Uterus (tissue), 4 donors: ENCODE results near the gene MDC1. TPM values are rescaled to one million over a fixed set of nuclear protein-coding genes. Genes with fewer than 3 reads are reported as not detected.
"Not testable (repeated sequence)": the region's sequence is repeated elsewhere in the genome, so short reads cannot be mapped to it uniquely, and the experiment has no call there.

Experiments
- DNase-seq, 2 donors: peaks; one replicate each; pipeline ENCODE4 v3.0.0-alpha.2; 2019 to 2020
- H3K27ac ChIP-seq, 2 donors: fragments of 200-600 bp; sonication (generic); 1 replicate in 1 of 2; 2 replicates in 1 of 2; pipeline ENCODE4 v1.5.1; 2016 to 2018
- H3K27me3 ChIP-seq, 2 donors: fragments of 200-600 bp; sonication (generic); one replicate each; pipeline ENCODE4 v1.5.1; 2018 to 2019; ENCODE audit warnings: control low read depth in 1 of 2
- H3K36me3 ChIP-seq, 2 donors: fragments of 200-600 bp; sonication (generic); one replicate each; pipeline ENCODE4 v1.5.1; 2019; ENCODE audit warnings: control low read depth in 1 of 2
- H3K4me1 ChIP-seq, 2 donors: fragments of 200-600 bp; sonication (generic); one replicate each; pipeline ENCODE4 v1.5.1; 2018 to 2019; ENCODE audit warnings: control low read depth in 1 of 2
- H3K4me3 ChIP-seq, 2 donors: fragments of 200-600 bp; sonication (generic); 1 replicate in 1 of 2; 2 replicates in 1 of 2; pipeline ENCODE4 v1.5.1; 2018 to 2019; ENCODE audit warnings: mild to moderate bottlenecking in 1 of 2
- H3K9me3 ChIP-seq, 2 donors: fragments of 200-600 bp; sonication (generic); one replicate each; pipeline ENCODE4 v1.5.1; 2019; ENCODE audit warnings: control low read depth in 1 of 2
- POLR2A ChIP-seq, 2 donors: fragments of 450-650 bp; IDR thresholded peaks; one replicate each; pipeline ENCODE4 v1.6.1; 2016; ENCODE audit warnings: antibody characterized with exemption in 2 of 2, mild to moderate bottlenecking in 1 of 2, moderate library complexity in 1 of 2
- intact Hi-C: fragments of 100-400 bp; cut with DNase I; formaldehyde crosslinking; loops from one replicate; pipeline ENCODE4 v1.15.1; 2023; ENCODE audit warnings: low total_unique reads
- total RNA-seq, 4 donors: library from RNA; depleted of rRNA in 3 of 4; stranded (reverse); fragments of >200 nt in 3 of 4; gene quantifications; one replicate each; pipeline versions ENCODE4 v1.1.0 to v1.2.4, GENCODE V29; 2014 to 2023
- TF ChIP-seq, protein P1 (sequence below), 4 experiments: fragments of 200-600 bp in 2 of 4; fragments of 450-650 bp in 2 of 4; sonication (generic) in 2 of 4; IDR thresholded peaks; one replicate each; pipeline ENCODE4 v1.5.1; 2016 to 2019; ENCODE audit warnings: antibody characterized with exemption in 4 of 4, mild to moderate bottlenecking in 2 of 4, moderate library complexity in 1 of 4
- donor health status: DM: yes; HTN: yes; CAD: no.

MDC1 gene
- total RNA-seq, 4 donors from 2014 or later: 3.1 to 61.9 (median 10.2) TPM

DNA sequence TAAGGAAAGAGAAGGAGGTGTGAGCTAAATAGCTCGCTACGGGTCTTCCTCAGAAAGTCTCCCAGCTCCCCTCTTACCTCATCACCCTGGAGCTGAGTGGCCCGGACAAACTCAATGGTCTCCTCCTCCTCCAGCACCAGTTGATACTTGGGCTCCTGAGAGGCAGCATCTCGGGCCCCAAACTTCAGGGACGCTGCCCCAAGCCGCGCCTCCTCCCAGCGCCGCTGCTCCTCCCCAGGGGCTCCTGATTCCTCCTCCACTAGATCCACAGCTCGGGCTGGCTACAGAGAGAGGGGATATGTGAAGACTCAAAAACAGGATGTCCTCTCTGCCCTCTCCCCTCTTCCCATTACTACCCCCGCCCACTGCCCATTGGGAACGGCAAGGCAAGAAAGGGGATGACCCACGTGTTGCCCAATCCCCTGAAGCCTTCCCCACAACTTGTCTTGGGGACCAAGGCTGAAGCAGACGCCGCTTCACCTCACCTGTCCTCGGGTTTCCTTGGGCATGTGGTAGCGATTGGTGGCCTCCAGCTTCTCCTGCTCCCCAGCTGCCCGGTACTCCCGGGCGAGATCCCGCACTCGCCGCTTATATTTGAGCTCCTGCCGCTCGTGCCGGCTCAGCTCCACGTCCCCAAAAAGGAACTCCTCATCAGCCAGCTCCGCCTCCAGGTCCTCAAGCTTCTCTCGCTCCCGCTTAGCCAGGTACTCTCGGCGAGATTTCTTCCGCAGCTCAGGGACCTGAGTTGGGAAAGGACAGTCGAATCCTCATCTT lies 51.9 kb downstream of the MDC1 start:
- no peak overlapping the region for H3K27ac ChIP-seq
- intact Hi-C loops: no loop called here
- H3K27me3 ChIP-seq: no peaks in the 10 kb centered on the region
- no peaks in the 10 kb centered on the region for H3K4me1 ChIP-seq
- no peak for DNase-seq
- H3K36me3 ChIP-seq: no peaks in the 10 kb centered on the region
- no peaks in the 10 kb centered on the region for H3K9me3 ChIP-seq
- TF ChIP-seq, protein P1, sequence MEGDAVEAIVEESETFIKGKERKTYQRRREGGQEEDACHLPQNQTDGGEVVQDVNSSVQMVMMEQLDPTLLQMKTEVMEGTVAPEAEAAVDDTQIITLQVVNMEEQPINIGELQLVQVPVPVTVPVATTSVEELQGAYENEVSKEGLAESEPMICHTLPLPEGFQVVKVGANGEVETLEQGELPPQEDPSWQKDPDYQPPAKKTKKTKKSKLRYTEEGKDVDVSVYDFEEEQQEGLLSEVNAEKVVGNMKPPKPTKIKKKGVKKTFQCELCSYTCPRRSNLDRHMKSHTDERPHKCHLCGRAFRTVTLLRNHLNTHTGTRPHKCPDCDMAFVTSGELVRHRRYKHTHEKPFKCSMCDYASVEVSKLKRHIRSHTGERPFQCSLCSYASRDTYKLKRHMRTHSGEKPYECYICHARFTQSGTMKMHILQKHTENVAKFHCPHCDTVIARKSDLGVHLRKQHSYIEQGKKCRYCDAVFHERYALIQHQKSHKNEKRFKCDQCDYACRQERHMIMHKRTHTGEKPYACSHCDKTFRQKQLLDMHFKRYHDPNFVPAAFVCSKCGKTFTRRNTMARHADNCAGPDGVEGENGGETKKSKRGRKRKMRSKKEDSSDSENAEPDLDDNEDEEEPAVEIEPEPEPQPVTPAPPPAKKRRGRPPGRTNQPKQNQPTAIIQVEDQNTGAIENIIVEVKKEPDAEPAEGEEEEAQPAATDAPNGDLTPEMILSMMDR (IDR thresholded peaks at IDR 0.05): no peak
- no peak for TF ChIP-seq POLR2A (IDR thresholded peaks at IDR 0.05)
- H3K4me3 ChIP-seq: no peak overlapping the region

DNA sequence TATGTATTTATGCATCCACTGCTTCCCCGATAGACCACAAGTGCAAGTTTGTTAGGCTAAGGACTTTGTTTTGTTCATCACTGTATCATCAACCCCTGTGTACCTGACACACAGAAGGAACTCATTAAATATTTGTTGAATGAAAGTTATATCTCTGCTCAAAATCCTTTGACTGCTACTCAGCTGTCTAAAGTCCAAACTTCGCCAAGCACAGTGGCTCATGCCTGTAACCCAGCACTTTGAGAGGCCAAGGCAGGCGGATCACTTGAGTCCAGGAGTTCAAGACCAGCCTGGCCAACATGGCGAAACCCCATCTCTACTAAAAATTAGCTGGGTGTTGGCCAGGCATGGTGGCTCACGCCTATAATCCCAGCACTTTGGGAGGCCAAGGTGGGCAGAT lies 59.2 kb downstream of the MDC1 start:
- H3K27ac ChIP-seq, H3K36me3 ChIP-seq: not testable (repeated sequence)

DNA sequence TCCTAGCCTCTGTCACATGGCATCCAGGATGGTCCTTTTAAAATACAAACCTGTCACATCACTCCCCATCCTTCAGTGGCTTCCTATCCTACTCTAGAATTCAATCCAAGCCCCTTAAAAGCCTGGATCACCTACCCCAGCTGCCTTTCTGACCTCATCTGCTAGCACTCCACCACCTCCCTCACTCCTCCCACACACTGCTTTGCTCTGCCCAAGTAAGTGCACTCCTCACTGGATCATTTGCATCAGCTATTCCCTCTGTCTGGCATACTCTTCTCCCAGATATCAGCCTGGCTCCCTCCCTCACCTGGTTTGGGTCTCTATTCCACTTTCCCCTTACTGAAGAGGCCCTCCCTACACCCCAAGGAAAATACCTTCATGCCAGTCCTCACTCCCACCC lies 59.6 kb downstream of the MDC1 start:
- no peaks in the 10 kb centered on the region for H3K4me1 ChIP-seq
- H3K27ac ChIP-seq: peak overlapping the region in 1 of 2 donors; percentile 19
- no peak for DNase-seq
- no peaks in the 10 kb centered on the region for H3K36me3 ChIP-seq
- no peak for TF ChIP-seq POLR2A (IDR thresholded peaks at IDR 0.05)
- TF ChIP-seq, protein P1 (IDR thresholded peaks at IDR 0.05): no peak
- no peak overlapping the region for H3K4me3 ChIP-seq
- H3K9me3 ChIP-seq: no peaks in the 10 kb centered on the region
- intact Hi-C loops: no loop called here
- no peaks in the 10 kb centered on the region for H3K27me3 ChIP-seq

More for the DNA sequence above, 59.2 kb downstream of the MDC1 start:
- H3K27me3 ChIP-seq, intact Hi-C loops, H3K9me3 ChIP-seq, H3K4me1 ChIP-seq, H3K4me3 ChIP-seq, DNase-seq: not testable (repeated sequence)

DNA sequence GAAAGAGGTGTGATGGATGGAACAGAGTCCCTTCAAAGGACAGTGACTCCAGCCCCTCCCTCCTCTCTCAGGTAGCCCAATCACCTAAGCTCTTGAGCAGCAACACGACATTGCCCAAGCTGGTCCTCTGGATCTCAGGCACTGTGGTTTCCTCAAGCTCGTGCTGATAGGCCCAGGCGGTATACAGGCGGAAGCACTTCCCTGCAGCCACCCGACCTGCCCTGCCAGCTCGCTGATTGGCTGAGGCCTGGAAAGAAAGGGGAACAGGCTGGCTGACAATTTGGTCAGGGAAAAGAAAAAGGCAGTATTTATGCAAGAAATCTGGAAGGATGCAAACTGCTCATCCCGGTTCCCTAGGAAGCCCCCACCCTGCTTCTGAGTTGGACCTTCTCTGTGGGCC lies 60.6 kb downstream of the MDC1 start:
- DNase-seq: no peak
- H3K4me1 ChIP-seq: no peaks in the 10 kb centered on the region
- H3K4me3 ChIP-seq: no peak overlapping the region
- no peaks in the 10 kb centered on the region for H3K36me3 ChIP-seq
- H3K27ac ChIP-seq: no peak overlapping the region
- no peaks in the 10 kb centered on the region for H3K27me3 ChIP-seq
- H3K9me3 ChIP-seq: no peaks in the 10 kb centered on the region
- intact Hi-C loops: no loop called here
- TF ChIP-seq, protein P1 (IDR thresholded peaks at IDR 0.05): no peak
- no peak for TF ChIP-seq POLR2A (IDR thresholded peaks at IDR 0.05)

DNA sequence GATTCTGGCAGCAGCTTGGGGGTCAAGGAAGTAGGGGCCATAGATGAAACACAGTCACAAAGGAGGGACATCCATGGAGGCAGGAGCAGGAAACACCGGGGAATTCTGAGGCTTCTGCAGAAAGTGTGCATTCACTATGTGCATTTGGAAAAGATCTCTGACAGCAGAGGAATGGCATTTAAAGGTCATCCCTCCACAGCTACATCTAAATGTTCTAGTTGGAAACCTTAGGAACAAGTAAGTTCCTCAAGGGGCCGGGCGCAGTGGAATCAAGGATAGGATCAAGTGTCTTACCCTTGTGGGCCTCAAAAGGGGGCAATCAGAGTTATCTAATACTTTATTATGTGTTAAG lies 61.4 kb downstream of the MDC1 start:
- H3K9me3 ChIP-seq: no peaks in the 10 kb centered on the region
- no peak for TF ChIP-seq POLR2A (IDR thresholded peaks at IDR 0.05)
- no peaks in the 10 kb centered on the region for H3K27me3 ChIP-seq
- no peak overlapping the region for H3K4me3 ChIP-seq
- no peak for DNase-seq
- no peaks in the 10 kb centered on the region for H3K36me3 ChIP-seq
- no peak overlapping the region for H3K27ac ChIP-seq
- intact Hi-C loops: no loop called here
- H3K4me1 ChIP-seq: no peaks in the 10 kb centered on the region

DNA sequence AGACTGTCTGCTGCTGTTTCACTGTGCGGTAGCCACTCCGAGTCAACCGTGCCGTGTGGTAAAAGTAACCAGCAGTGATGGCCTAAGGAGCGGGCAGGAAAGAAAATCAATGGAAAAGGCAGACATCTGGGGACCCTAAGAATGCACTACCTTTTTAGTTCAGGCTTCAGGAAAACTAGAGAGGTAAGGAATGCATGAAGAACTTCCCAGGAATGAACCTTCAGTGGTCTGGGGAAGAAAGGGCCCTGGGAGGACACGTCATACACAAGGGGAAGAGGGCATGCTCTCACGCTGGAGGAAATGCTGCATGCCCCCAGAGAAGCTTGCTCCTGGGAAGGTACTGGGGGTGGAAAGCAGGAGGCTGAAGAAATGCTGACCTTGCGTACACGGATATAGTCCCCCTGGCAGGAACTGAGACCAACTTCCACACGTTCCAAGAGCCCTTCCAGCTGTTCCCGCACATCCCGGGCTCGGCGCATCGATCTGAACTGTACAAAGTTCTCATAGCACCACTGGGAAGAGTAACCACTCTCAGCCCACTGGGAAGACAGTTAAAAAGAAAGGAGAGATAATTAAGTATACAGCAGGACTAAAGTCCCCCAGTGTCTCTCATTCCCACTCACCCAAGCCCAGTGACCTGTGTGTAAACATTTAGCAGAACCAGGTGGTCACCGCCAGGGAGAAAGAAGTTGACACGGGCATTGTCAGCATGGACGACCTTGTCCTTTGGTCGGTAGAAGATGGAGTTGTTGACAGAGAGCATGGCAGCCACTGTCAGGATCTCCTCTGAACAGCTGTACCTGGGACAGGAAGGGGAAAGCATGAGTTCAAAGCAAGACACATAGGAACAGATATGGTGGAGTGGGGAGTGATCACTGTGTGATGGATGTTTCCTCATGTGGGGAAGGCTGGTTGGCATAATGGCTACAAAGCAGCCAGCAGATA lies 62.0 kb downstream of the MDC1 start:
- DNase-seq: no peak
- H3K4me1 ChIP-seq: no peaks in the 10 kb centered on the region
- H3K27me3 ChIP-seq: no peaks in the 10 kb centered on the region
- intact Hi-C loops: no loop called here
- TF ChIP-seq, protein P1 (IDR thresholded peaks at IDR 0.05): no peak
- TF ChIP-seq POLR2A (IDR thresholded peaks at IDR 0.05): no peak
- no peak overlapping the region for H3K27ac ChIP-seq
- H3K36me3 ChIP-seq: no peaks in the 10 kb centered on the region
- no peak overlapping the region for H3K4me3 ChIP-seq
- no peaks in the 10 kb centered on the region for H3K9me3 ChIP-seq
